ENCODE results near the gene TRAP1.

GRCh38 chr16:3718019-3718391, 681 bp upstream of the TRAP1 start:
- TF ChIP-seq POLR2A (IDR thresholded peaks at IDR 0.05; ENCODE audit: low read length) (no peak), GATA1 (IDR thresholded peaks at IDR 0.05; ENCODE audit: low read depth, low read length) (no peak)

All from erythroblast (primary cell).